Glomerular visceral epithelial cell (primary cell): ENCODE measurements around the gene HMCN2.

Source experiments
- DNase-seq: peaks from one replicate; pipeline ENCODE4 v3.0.0-alpha.2; 2016; ENCODE audit errors: extremely low spot score

Gene HMCN2

GRCh38 chr9:130344366-130344765 lies 78.8 kb downstream of the HMCN2 start:
- DNase-seq, result no peak

DNA sequence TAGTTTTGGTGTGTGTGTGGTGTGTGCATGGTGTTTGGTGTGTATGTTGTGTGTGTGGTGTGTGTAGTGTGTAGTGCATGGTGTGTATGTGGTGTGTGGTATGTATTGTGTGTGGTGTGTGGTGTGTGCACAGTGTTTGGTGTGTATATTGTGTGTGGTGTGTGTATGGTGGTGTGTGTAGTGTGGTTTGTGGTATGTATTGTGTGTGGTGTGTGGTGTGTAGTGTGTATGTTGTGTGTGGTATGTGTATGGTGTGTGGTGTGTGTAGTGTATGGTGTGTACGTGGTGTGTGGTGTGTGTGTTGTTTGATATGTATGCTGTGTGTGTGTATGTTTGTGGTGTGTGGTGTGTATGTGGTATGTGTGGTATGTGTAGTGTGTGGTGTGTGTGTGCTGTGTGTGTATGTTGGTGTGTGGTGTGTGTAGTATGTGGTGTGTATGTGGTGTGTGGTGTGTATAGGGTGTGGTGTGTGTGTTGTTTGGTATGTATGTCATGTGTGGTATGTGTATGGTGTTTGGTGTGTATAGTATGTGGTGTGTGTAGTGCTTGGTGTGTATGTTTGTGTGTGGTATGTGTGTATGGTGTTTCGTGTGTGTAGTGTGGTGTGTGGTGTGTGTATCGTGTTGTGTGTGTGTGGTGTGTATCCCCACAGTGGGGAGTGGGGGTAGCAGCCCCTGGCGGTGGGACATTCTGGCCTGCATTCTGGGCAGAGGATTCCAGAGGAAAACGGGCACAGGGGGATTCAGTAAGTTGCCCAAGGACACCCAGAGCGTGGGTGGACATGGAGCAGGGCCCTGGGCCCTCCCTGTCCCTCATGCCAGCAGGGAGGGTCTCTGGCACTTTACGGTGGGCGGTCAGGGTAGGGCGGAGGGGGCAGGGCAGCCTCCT lies 79.7 kb downstream of the HMCN2 start:
- no peak for DNase-seq

DNA sequence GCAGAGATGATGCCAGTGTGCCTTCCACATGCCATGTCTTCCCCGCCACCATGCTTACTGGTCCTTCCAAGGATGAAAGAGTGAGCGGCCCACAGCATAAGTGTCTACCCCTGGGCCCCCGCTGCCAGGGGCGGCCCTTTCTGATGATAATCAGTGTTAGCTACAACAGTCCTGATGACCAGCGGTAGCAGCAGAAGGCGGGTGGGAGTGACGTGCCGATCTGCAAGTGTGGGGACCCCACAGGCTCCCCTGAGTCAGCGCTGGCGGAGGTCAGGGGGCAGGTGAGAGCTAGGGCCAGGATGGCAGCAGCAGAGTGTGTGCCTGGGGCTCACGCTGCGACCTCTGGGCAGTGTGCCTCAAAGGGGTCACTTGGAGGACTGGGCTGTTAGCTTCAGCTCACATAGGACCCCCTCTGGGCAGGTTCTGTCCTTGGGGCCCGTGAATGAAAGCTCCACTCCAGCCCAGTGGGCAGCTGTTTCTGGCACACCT lies 80.4 kb downstream of the HMCN2 start:
- no peak for DNase-seq

GRCh38 chr9:130346431-130346830 lies 80.9 kb downstream of the HMCN2 start:
- DNase-seq, result no peak

DNA sequence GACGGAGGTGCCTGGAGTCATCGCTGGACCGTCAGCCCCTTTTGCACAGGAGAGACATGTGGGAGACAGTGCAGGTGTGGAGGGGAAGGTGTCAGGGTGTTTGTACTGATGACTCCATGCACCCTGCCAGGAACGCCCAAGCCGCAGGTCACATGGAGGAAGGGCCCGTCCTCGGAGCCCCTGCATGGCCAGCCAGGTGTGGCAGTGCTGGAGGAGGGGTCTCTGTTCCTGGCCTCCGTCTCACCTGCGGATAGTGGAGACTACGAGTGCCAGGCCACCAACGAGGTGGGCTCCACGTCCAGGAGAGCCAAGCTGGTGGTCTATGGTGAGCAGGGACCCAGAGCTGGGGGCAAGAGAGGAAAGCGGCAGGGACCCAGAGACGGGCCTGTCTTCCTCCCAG lies 81.5 kb downstream of the HMCN2 start:
- no peak for DNase-seq

- DNase-seq, result no peak
Measured at GRCh38 chr9:130347931-130348330, 82.4 kb downstream of the HMCN2 start.

GRCh38 chr9:130348341-130348740 lies 82.8 kb downstream of the HMCN2 start:
- DNase-seq, result no peak

DNA sequence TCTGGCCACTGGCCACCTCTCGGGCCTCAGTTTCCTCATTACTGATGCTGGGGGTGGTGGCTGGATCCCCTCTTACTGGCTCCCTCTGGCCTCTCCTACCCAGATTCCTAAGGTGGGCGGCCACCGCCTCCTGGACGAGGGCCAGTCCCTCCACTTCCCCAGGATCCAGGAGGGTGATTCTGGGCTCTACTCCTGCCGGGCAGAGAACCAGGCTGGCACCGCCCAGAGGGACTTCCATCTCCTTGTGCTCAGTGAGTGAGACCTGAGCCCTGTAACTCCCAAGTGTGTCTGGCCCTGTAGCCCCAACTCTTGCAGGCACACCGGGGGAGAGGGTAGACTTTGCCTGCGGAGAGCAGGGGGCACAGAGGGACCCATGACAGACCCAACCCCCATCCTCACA lies 83.3 kb downstream of the HMCN2 start:
- DNase-seq, result no peak

- DNase-seq, result no peak
Measured at GRCh38 chr9:130349398-130349797, 83.8 kb downstream of the HMCN2 start.

DNA sequence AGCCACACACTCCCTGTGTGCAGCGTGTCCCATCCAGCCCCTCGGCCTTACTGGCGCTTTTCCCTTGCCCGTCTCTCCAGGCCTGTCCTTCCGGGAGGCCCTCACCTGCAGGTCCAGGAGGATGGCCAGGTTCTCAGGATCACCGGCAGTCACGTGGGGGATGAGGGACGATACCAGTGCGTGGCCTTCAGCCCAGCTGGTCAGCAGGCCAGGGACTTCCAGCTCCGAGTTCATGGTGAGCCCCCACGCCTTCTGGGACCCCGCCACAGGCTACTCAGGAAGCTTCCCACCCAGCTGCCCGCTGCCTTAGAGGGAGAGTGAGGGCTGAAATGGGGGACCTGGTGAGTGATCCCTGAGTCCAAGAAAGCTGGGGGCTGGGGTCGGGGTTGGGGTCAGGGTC lies 85.8 kb downstream of the HMCN2 start:
- DNase-seq, result no peak

DNA sequence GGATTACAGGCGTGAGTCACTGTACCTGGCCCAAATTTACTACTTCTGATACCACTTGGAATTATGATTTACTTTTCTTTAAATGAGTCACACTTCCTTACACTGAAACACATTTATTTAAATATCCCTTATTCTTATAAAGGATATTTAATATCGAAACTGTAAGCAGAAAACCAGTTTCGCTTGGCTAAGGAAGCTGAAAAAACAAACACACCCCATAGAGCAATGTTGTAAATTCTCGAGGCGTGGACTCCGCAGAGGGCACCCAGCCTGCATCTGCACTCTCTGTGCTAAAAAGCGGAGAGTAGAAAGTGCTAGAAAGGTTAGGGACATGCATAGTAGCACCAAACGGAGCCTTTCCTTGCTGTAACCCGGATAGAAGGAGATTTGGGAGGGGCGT lies 86.5 kb downstream of the HMCN2 start:
- no peak for DNase-seq

DNA sequence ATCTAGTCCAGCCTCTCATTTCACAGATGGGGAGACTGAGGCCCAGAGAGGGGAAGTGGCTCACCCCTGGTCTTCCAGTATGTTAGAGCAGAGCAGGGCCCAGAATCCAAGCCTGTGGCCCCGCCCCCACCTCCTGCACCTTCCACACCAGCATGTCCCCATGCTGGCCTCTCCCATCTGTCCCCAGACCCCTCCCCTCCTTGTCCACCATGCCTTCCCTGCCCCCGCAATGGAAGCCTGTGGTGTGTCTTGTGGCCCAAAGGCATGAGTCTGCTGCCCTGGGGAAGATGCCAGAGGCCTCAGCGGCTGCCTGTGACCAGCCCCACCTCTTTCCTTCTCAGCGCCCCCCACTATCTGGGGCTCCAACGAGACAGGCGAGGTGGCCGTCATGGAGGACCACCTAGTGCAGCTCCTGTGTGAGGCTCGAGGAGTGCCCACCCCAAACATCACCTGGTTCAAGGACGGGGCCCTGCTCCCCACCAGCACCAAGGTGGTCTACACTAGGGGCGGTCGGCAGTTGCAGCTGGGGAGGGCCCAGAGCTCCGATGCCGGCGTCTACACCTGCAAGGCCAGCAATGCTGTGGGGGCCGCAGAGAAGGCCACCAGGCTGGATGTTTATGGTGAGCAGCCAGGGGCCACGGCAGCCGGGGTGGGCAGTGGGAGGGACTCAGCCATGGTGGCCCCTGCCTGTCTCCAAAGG lies 87.2 kb downstream of the HMCN2 start:
- DNase-seq, result no peak

GRCh38 chr9:130354378-130354777 lies 88.8 kb downstream of the HMCN2 start:
- no peak for DNase-seq

- no peak for DNase-seq
Measured at GRCh38 chr9:130354806-130355205, 89.2 kb downstream of the HMCN2 start.

- no peak for DNase-seq
Measured at GRCh38 chr9:130356033-130356432, 90.5 kb downstream of the HMCN2 start.

GRCh38 chr9:130356877-130357584 lies 91.5 kb downstream of the HMCN2 start:
- DNase-seq, result no peak

DNA sequence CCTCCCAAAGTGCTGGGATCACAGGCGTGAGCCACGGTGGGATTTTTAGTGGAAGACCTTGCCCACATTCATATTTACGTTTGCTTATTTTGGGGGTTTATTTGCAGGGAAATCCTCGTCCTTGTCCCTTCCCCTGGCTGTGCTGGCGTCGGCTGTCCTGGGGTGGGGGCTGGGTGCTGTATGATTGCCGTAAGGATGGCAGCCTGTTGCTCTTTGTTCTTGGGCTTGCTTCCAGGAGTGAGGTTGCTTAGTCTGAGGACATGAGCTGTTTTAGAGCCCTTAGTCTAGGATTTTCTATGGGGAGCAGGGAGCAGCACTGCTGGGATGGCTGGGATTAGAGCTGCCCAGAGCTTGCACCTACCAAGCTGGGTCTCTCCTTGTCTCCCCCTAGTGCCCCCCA lies 93.4 kb downstream of the HMCN2 start:
- no peak for DNase-seq

- no peak for DNase-seq
Measured at GRCh38 chr9:130359819-130360218, 94.3 kb downstream of the HMCN2 start.

- DNase-seq, result no peak
Measured at GRCh38 chr9:130360672-130361071, 95.1 kb downstream of the HMCN2 start.

GRCh38 chr9:130361873-130362362 lies 96.4 kb downstream of the HMCN2 start:
- DNase-seq, result no peak

DNA sequence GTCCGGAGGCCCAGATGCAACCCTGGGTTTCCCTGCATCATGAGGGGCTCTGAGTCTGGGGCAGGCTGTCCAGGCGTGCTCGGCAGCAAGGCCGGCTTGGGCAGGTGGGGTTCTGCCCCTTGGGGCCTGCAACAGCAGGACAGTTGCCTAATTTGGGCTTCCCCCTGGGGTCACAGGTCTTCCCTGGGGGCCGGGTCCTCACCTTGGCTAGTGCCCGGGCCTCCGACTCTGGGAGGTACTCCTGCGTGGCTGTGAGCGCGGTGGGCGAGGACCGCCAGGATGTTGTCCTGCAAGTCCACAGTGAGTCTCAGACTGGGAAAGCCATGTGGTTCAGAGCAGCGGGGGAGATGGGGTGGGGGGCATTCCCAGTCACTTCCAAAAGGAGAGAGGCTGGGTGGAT lies 97.1 kb downstream of the HMCN2 start:
- no peak for DNase-seq

DNA sequence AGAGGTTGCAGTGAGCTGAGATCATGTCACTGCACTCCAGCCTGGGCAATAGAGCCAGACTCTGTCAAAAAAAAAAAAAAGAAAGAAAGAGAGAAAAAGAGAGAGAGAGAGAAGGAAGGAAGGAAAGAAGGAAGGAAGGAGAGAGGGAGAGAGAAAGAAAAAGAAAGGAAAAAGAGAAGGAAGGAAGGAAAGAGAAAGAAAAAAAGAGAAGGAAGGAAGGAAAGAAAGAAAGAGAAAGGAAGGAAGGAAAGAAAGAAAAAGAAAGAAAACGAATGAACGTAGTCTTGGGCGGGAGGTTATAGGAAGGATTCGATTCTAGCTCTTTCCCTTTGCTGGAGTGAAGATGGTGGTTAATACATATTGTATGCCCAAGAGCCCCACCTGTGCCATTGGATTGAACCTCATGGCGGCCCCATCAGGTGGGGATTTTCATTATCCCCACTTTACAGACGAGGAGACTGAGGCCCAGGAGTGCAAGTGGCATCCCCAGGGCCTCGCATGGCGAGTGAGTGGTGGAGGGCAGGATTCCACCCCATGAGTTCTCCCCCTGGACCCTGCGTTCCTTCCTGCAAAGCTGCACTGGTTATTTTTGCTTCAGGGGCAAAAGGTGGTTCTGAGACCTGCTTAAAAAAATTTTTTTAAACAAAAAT lies 98.3 kb downstream of the HMCN2 start:
- no peak for DNase-seq
